ENCODE data around the gene GDPD5.

The GDPD5 gene

DNA sequence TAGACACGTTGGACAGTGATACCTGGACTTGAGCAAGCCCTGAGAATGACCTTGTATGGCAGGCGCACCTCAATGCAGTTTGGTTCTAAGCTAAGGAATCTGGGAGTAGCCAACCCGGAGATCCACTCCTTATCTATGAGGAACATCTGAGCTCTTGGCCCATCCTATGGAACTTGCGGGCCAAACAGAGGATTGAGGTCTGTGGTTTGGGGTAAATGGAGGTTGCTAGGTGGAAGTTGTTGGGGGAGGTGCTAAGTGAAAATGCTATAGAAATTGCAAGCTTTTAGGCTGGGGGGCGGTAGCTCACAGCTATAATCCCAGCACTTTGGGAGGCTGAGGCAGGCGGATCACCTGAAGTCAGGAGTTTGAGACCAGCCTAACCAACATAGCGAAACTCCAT is 8.9 kb downstream of the GDPD5 start:
- Mint-ChIP-seq H3K4me1 (peaks cover 20% of the 10 kb centered on the region), H3K4me3 (no peak overlapping the region), H3K9me3 (no peaks in the 10 kb centered on the region), H3K27ac (no peak overlapping the region), H3K27me3 (no peaks in the 10 kb centered on the region)
- DNase-seq, result no peak
- ATAC-seq, result no peak

DNA sequence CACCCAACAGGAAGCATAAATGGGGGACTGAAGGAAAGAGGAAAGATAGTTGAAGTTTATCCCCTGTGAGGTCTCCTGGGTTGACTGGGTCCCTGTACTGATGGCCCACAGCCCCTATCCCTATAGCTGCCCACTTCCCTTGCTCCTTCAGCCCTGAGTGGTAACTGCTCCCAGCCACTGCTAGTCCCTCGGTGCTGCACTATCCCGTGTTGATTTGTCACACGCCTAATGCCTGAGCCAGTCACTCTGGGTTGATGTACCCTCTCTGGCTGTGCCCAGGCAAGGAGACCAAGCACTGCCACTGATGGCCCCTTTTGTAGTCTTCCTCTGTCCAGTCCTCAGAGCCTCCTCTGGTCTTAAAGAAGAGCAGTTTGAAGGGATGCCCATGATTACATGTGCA is 9.6 kb downstream of the GDPD5 start:
- no peak overlapping the region for H3K27ac Mint-ChIP-seq
- no peak overlapping the region for H3K4me3 Mint-ChIP-seq
- ATAC-seq, result no peak
- no peaks in the 10 kb centered on the region for H3K27me3 Mint-ChIP-seq
- H3K9me3 Mint-ChIP-seq, result no peaks in the 10 kb centered on the region
- no peak for DNase-seq
- H3K4me1 Mint-ChIP-seq, result peaks cover 20% of the 10 kb centered on the region

DNA sequence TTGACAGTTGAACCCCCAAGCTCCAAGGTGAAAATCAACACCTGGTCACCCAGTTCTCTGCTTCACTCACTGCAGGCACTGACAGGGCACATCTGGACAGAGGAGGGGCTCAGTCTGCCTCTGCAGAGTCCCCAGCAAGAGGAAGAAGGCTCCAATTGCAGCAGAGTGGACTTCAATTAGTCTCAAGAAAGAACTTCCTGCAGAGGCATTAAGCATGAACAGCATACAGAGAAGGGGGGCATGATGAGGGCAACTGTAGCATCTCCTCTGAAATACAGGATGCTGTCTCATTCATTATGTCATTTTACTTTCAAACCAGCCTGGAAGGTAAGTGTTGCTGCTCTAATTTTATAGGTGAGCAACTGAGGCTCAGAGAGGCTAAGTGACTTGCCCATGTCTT is 11.1 kb downstream of the GDPD5 start:
- Mint-ChIP-seq H3K4me1 (peaks cover 20% of the 10 kb centered on the region), H3K27ac (no peak overlapping the region), H3K4me3 (no peak overlapping the region), H3K9me3 (no peaks in the 10 kb centered on the region), H3K27me3 (no peaks in the 10 kb centered on the region)
- DNase-seq (no peak), ATAC-seq (no peak)

DNA sequence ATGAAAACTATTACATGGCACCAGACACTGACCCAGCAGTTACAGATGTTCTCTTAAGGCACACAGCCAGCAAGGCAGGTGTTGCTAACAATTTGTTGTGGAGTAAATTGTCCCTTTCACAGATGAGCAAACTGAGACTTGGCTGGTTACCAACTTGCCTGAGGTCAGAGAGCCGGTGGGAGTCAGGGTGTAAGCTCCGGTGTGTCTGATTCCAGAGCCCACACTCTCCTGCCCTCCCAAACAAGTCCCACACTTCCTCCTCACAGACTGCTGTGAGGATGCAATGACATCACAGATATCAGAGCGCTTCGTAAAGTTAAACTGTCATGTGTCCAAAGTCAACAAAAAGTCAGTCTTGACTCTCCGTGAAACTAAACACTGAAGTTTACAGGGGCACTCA is 12.5 kb downstream of the GDPD5 start:
- Mint-ChIP-seq H3K27ac (peak overlapping the region in 1 of 2 donors; percentile 3), H3K4me3 (no peak overlapping the region), H3K4me1 (peaks cover 27% of the 10 kb centered on the region)

DNA sequence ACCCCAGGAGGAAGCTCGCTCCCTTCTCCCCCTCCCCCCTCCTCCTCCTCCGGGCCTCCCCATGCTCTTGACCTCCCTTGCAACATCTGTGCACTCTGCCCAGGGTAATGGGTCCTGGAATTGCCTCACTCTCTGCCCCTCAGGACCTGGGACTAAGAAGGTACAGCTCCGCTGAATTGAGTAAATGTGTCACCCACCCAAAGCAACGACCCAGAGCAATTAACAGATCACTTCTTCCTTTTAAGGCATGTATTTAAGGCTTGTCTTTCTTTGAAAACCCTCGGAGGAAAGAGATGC is 15.1 kb downstream of the GDPD5 start:
- no peak overlapping the region for H3K4me3 Mint-ChIP-seq
- no peaks in the 10 kb centered on the region for H3K9me3 Mint-ChIP-seq
- DNase-seq (no peak), ATAC-seq (no peak)
- peaks cover 22% of the 10 kb centered on the region for H3K4me1 Mint-ChIP-seq
- H3K27me3 Mint-ChIP-seq, result no peaks in the 10 kb centered on the region
- no peak overlapping the region for H3K27ac Mint-ChIP-seq

More for the DNA sequence above, 12.5 kb downstream of the GDPD5 start:
- no peak for DNase-seq
- no peaks in the 10 kb centered on the region for H3K27me3 Mint-ChIP-seq
- no peaks in the 10 kb centered on the region for H3K9me3 Mint-ChIP-seq
- no peak for ATAC-seq

DNA sequence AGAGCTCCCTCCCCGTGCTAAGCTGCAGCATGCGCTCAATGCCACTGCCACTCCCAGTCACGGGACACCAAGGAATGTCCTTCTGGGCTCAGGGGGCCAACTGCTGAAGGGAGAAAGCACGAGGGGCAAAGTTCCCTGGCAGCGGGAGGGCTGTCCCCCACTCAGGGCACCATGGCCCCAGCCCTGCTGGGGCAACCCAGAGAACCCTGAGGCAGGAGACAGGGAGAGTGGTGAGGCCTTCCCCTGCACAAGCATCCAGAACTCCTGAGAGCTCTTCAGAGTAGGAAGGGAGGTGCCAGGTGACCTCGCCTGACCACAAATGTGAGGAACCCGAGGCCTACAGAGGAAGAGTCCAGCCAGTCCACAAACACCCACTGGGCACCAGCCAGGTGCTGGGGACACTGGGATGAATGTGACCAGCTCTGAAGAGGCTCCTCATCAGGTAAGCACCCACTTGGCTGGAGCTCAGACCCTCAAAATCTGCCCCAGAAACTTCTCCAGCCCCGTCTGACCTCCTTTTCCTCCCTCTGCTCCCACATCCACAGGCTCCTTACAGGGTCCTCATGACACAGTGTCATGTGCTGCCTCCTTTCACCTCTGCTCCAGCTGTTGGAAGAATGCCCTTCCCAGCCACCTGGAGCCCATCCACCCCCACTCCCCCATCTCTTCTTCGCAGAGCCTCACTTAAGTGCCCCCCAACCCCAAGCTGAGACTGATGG is 15.6 kb downstream of the GDPD5 start:
- Mint-ChIP-seq H3K4me3 (no peak overlapping the region), H3K27me3 (no peaks in the 10 kb centered on the region), H3K4me1 (peaks cover 19% of the 10 kb centered on the region), H3K9me3 (no peaks in the 10 kb centered on the region), H3K27ac (no peak overlapping the region)
- DNase-seq (no peak), ATAC-seq (no peak)

DNA sequence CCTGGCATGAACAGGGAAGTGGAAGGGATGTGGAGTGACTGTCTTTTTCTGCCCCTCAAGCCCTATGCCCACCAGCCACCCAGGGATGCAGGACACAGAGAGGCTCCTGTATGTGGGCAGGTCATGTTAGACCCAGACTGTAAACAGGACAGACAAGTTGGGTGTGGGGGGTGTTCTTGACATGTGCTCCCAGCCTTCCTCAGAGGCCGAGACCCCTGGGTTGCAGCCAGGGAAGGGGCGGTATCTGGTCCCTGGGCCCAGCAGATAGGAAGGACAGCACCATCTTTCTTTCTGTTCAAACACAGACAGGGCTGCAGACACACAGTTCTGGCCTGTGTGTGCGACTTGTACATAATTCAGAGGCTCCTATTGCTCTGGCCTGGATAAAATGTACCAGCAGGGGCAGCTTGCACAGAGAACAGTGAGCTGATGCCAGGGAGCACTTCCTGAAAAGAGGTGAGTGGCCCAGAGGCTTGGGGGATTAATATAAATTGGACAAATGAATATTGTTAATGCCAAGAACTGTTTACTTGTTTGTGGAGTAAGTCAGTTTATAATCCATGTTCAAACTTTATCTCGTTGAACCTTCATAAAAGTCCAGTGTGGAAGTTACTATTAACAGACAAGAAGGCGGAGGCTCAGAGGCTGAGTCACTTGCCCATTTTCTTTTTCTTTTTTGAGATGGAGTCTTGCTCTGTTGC is 16.6 kb downstream of the GDPD5 start:
- no peak for ATAC-seq
- Mint-ChIP-seq H3K4me3 (no peak overlapping the region), H3K27ac (no peak overlapping the region), H3K27me3 (no peaks in the 10 kb centered on the region), H3K9me3 (no peaks in the 10 kb centered on the region), H3K4me1 (peaks cover 17% of the 10 kb centered on the region)
- no peak for DNase-seq

DNA sequence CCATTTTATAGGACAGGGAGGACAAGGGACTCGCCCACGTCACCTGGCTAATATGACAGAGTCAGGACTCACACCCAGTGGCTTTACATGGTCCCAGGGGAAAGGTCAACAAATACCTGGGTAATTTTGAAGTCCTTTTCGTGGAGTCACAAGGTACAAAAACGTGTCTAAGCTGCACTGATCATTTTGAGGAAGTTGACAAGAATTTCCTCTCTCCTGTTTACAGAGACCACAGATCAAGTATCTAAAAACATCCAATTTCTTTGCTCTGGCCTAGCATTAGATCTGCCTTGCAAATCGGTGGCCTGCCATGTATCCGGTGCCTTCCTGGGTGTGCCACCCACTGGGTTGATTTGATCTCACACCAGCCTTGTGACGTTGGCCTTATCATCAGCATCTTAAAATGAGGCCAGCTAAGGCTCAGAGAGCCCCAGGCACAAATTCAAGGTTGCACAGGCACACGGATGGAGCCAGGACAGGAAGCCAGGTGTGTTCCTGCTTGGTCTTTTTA is 17.6 kb downstream of the GDPD5 start:
- H3K27ac Mint-ChIP-seq, result peak overlapping the region; percentile 72 to 90
- H3K4me1 Mint-ChIP-seq, result peaks cover 17% of the 10 kb centered on the region
- DNase-seq, result peak in 1 of 2 donors; percentile 21
- no peaks in the 10 kb centered on the region for H3K9me3 Mint-ChIP-seq
- H3K27me3 Mint-ChIP-seq, result no peaks in the 10 kb centered on the region
- H3K4me3 Mint-ChIP-seq, result no peak overlapping the region
- peak; percentile 80 for ATAC-seq

DNA sequence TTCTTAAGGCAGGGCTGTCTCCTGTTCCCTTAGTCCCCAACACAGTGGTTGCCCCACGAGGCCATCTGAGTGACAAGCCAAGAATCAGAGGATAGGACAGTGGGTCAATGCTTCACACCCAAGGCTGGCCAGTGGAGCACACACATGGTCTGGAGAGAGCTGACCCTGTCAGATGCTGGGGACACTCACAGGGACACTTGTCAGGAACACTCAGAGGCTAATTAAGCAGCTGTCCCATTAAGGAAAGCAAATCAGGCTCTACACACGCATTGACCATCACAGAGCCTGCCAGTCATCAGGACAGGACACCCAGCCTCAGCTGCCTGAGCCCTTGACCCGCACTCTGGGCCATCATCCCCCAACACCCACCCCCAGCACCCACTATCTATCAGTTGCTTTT is 18.2 kb downstream of the GDPD5 start:
- ATAC-seq (no peak), DNase-seq (no peak)
- Mint-ChIP-seq H3K4me3 (no peak overlapping the region), H3K4me1 (peaks cover 17% of the 10 kb centered on the region), H3K9me3 (no peaks in the 10 kb centered on the region), H3K27ac (peak overlapping the region in 1 of 2 donors; percentile 90), H3K27me3 (no peaks in the 10 kb centered on the region)

DNA sequence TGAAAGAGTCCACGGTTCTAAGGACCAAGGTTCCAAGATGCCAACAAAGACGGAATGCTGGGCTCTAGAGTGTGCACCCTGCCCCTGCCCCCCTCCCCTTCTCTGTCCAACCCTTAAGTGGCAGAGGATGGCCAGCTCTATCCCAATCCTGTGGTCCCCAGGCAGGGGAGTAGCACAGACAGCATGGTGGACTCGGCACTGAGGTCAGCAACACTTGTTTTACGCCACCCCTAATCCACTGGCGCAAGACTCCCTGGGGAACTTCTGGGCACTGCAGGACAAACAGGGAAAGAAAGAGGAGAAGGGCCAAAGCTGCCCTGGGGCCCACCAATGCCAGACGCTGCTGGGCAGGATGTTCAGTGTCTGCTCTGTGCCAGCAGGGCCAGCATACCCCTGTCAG is 18.9 kb downstream of the GDPD5 start:
- H3K9me3 Mint-ChIP-seq, result no peaks in the 10 kb centered on the region
- peaks cover 17% of the 10 kb centered on the region for H3K4me1 Mint-ChIP-seq
- H3K27ac Mint-ChIP-seq, result no peak overlapping the region
- no peak overlapping the region for H3K4me3 Mint-ChIP-seq
- H3K27me3 Mint-ChIP-seq, result no peaks in the 10 kb centered on the region
- DNase-seq (no peak), ATAC-seq (no peak)

DNA sequence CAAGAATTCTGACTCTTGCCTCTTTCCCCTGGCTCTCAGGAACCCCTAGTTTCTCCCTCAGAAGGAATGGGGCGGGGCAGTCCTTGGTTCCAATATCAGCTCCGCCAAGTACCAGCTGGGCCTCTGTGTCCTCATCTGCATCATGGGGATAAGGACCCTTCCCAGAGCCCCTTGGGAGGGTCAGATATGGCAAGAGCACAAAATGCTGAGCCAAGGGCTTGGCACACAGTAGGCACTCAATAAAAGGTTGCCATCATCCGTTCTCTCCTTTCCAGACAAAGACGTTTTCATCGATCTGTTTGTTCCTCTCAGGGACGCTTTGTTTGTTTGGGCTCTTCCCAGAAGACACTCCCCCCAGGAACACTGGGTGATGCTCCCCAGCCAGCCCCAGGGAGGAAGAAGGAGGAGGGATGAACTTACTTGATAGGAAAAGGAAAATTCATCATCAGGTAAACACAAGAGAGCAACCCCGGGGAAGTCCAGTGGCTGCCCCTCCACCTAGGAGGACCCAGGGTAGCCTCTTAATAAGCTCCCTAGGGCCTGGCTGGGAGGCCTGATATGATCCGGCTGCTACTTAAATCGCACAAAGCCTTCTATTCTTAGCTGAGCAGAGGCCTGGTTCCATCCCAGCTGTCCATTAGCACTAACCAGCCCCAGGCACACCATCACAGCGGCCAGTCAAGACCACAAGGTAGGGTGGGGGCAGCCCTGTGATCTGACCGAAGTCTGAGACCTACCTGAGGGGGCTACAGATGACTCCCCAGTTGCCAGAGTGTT is 19.6 kb downstream of the GDPD5 start:
- ATAC-seq (no peak), DNase-seq (no peak)
- Mint-ChIP-seq H3K27me3 (no peaks in the 10 kb centered on the region), H3K9me3 (no peaks in the 10 kb centered on the region), H3K4me3 (no peak overlapping the region), H3K4me1 (peaks cover 17% of the 10 kb centered on the region), H3K27ac (no peak overlapping the region)

DNA sequence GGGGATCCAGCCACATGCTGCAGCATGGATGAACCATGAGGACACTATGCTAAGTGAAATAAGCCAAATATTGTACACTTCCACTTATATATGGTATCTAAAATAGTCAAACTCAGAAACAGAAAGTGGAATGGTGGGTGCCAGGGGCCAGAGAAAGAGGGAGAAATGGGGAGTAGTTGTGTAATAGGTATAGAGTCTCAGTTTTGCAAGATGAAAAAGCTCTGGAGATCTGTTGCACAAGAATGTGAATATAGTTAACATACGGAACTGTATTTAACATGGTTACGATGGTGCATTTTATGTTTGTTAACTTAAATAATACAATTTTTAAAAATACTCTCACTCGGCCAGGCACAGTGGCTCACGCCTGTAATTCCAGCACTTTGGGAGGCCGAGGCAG is 21.2 kb downstream of the GDPD5 start:
- H3K9me3 Mint-ChIP-seq, result no peaks in the 10 kb centered on the region
- DNase-seq (no peak), ATAC-seq (no peak)
- H3K4me1 Mint-ChIP-seq, result peaks cover 17% of the 10 kb centered on the region
- H3K27me3 Mint-ChIP-seq, result no peaks in the 10 kb centered on the region
- no peak overlapping the region for H3K27ac Mint-ChIP-seq
- no peak overlapping the region for H3K4me3 Mint-ChIP-seq

DNA sequence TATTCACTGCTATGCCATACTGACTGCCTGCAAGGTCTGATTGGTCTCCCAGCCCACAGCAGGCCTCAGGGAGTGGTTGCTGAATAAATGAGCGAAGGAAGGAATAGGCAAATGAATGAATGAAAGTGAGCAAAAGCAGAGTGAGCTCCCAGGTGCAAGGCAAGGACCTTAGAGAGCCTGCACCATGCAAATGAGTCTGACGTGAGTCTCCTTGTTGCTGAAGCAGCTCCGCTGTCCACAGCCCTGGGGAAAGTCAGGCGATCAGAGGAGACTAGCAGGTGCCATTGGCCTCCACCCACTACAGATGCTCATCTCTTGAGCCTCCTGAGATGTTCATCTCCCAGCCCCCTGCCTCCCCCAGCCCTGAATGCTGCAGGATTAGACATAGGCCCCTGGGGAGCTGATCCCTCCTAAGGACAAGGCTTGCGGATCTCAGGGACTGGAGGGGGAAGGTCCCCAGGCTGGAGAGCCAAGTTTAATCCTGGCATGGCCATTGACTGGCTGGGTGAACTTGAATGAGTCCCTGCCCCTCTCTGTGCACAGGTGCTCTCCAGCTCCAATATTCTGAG is 22.1 kb downstream of the GDPD5 start:
- Mint-ChIP-seq H3K27ac (no peak overlapping the region), H3K9me3 (no peaks in the 10 kb centered on the region), H3K4me3 (no peak overlapping the region), H3K4me1 (peaks cover 13% of the 10 kb centered on the region), H3K27me3 (no peaks in the 10 kb centered on the region)
- DNase-seq (no peak), ATAC-seq (no peak)

DNA sequence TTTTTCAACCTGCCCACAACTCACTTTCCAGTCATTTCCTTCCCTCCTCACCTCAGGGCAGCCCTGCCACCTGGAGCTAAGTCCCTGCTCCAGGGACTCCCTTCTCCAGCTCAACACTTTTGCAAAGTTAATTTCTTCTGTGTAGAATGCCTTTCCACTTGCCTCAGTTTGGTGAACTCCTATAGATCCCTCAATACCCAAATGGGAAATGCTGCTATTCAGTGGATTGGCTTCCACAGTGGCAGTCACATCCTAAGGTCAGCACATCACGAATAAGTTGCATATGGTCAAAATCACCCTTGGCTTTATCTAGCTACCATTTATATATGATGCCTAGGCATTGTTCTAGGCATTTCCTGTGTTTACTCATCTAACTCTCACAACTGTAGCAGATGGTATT is 23.6 kb downstream of the GDPD5 start:
- Mint-ChIP-seq H3K27ac (peak overlapping the region in 1 of 2 donors; percentile 54), H3K4me1 (peaks cover 5% of the 10 kb centered on the region), H3K4me3 (no peak overlapping the region), H3K27me3 (no peaks in the 10 kb centered on the region), H3K9me3 (no peaks in the 10 kb centered on the region)
- ATAC-seq (no peak), DNase-seq (no peak)

DNA sequence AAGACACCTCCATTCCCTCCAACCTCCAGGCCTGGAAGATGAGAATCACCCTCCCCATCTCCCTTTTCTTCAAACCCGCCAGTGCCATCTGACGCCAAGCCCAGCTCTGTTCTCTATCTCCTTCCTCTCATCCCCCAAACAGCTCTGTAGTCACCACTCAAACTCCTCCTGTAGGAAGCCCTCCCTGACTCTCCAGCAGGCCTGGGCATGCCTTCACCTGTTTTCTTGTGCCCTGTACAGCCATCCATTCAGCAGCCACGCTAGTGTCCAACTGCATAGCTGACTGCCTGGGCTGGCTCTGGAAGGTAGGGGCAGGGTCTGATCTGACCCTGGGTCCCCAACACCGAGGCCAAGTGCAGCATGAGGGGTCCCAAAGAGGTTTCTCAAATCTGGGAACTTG is 25.0 kb downstream of the GDPD5 start:
- no peaks in the 10 kb centered on the region for H3K27me3 Mint-ChIP-seq
- H3K4me3 Mint-ChIP-seq, result no peak overlapping the region
- DNase-seq, result no peak
- H3K9me3 Mint-ChIP-seq, result no peaks in the 10 kb centered on the region
- H3K27ac Mint-ChIP-seq, result peak overlapping the region; percentile 3 to 70
- peaks cover 5% of the 10 kb centered on the region for H3K4me1 Mint-ChIP-seq
- no peak for ATAC-seq
